Activated T-helper 1 cell treated with Interleukin-2 at 50 U/mL for 16 hours (primary cell): ENCODE measurements around the gene RBBP4.
"Not testable (repeated sequence)": the region's sequence is repeated elsewhere in the genome, so short reads cannot be mapped to it uniquely, and the experiment has no call there.

Source experiments
- DNase-seq: peaks from one replicate; pipeline ENCODE4 v3.0.0-alpha.2; 2020; ENCODE audit warnings: low read depth

Gene RBBP4

DNA sequence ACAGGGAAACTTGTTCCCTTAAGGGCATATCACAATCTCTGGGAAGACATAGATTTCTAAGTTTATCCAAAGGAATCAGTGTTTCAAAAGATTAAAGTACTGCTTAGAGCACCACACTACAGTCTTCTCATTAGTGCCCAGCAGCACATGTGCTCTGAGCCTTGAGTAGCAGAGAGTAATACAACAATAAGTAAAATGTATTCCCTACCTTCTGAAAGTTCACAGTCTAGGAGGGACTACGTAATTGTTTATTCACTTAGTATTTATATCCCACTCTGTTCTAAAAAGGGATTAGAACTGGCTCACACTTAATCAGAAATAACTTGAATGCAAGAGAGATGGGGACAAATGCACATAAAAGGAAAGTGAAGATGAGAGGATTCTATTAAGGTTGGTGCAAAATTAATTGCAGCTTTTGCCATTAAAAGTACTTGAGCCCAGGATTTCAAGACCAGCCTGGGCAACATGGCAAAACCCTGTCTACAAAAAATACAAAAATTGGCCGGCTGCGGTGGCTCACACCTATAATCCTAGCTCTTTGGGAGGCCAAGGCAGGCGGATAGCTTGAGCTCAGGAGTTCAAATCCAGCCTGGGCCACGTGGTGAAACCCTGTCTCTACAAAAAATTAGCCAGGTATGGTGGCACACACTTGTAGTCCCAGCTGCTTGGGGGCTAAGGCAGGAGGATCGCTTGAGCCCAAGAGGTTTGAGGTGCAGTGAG, 42.6 kb downstream of the RBBP4 start:
- no peak for DNase-seq

DNA sequence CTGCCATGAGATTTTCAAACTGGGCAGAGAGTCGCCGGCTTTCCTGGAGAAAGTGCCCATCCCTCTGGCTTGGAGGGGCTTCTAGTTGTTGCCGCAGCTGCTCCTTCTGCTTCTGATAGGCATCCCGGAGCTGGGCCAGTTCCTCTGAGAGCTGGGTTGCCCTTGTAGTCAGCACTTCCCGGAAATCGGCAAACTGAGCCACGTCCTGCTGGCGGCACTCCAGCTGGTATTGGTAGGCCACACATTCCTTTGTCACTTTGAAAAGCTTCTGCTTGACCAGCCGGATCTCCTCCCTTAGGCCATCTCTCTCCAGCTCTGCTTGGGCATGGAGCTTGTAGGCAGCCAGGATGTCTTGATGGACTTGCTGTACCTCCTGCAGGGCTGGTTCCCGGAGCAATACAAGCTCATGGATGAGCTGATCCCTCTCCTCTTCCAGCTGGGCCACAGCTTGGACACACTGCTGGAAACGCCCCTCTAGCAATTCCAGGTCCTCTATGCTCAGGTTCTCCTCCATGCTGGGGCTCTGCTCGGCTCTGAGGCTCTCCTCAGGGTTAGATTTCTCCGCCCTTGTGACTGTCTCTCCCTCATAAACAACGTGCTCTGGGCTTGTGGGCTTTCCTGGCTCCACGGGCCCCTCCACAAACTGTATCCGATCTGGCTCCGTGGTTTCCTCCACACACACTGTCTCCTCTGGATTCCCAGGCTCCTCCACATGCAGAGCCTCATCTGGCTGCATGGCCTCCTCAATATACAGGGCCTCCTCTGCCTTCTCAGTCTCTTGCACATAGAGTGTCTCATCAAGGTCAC, 44.3 kb downstream of the RBBP4 start:
- DNase-seq: no peak

DNA sequence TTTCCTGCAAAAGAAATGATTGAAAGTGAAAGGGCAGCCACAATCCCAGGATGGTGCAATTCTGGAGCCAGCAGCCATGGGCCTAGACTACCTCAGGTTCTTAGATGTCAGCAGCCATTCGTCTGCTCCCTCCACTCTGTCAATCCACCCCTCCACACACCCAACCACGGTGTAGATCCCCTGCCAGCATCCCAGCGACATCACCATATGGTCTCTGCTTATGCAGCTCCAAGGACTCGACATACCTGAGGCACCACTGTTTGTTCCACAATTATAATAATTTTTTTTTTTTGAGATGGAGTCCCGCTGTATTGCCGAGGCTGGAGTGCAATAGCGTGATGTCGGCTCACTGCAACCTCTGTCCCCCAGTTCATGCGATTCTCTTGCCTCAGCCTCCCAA, 45.0 kb downstream of the RBBP4 start:
- DNase-seq: no peak

DNA sequence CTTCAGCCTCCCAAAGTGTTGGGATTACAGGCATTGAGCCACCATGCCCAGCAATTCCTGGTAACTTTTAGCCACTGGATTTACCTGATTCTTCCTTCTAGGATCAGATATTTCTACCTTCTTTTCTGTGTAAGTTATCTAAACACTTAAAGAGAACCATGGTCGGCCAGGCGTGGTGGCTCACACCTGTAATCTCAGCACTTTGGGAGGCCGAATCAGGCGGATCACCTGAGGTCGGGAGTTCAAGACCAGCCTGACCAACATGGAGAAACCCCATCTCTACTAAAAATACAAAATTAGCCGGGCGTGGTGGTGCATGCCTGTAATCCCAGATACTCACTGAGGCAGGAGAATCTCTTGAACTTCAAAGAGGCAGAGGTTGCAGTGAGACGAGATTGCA, 46.0 kb downstream of the RBBP4 start:
- not testable (repeated sequence) for DNase-seq

DNA sequence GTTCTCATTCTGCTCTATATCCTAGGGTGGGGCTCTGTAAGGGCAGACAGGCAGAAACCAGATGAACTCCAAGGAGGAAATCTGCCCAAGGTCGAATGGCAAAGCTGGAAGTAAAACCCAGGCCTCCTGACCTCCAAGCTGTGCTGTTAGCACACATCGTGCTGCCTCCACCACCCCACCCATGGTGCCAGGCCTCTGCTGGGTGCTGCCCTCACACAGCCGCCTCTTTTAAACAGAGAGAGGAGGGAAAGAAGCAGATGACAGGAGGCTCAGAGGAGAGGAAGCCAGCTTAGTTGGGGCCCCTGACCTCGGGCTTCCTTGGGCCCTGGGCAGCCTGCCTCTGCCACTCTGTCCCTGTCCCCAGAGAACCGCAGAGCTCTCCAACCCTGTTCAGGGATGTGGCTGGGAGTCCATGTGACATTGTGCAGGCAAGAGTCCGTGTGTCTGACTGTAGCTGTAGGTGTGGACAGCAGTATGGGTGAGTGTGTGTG, 50.5 kb downstream of the RBBP4 start:
- no peak for DNase-seq

DNA sequence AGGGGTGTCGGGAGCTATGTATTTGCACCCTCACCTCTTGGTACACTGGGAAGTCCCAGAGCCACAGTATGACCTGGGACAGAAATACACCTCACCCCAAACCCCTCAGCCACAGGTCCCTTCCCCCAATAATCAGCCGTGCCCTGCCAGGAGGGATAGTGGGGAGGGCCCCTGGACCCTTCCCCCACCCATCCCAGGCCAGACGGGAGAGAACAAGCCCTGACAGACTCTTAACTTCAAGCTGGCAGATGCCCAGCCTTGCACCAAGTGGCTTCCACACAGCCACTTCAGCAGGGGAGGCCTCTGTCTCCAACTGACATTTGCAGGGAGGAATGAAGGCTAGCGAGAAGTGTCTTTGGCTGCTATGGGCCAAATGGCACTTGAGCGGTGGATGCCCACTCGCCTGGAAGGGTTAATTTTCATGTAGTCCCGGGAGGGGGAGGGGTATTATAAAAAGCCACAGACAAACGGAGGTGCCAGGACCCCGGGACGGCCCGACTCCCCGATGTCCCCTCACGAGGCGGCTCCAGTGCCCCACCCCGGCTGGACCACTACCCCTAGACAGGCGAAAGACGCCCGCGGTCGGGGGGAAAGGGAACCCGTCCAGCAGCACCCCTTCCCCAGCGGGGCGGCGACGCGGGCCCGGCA, 51.1 kb downstream of the RBBP4 start:
- no peak for DNase-seq

DNA sequence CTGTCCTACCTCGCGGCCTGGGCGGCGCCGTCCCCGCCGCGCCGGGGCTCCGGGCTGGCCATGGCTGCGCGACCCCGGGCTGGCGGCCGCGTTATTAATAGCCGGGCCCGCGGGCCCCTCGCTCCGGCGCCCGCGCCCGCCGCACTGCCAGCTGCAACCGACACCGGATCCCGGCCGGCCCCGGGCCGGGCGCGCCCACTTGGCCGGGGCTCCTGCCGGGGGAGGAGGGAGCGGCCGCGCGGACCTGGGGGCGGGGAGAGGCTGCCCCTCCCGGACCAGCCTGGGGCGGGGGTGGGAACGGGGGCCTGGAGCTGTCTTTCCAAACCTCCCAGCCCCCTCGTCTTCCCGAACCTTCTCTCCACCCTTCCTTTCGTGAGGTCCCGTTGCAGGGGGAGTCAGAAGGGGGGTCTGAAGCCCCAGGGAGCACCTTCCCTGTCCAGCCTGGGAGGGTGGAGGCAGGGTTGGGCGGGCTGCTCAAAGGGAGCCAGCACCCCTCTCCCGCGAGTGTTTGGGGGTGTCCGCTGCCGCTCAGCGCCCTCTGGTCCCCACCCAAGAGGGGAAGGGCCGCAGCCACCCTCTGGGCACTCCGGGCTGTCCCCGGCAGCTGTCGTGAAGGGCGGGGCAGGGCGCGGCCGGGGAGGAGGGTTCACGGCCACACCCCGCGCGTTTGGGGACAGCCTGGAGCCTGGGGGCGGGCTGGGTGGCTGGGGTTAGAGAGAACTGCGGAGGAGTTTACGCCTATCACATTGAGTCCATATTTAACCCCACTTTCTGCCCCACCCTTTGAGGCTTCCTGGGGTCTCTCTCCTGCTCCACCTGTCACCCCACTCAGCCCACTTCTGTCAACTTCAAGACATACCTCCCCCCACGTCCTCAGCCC, 51.8 kb downstream of the RBBP4 start, which contains the start of gene SYNC:
Gene SYNC, minus strand, starts transcription at position 172 of the 880 bp plus-strand sequence. Its CDS starts 110 bp downstream, at position 62.
- DNase-seq: no peak

DNA sequence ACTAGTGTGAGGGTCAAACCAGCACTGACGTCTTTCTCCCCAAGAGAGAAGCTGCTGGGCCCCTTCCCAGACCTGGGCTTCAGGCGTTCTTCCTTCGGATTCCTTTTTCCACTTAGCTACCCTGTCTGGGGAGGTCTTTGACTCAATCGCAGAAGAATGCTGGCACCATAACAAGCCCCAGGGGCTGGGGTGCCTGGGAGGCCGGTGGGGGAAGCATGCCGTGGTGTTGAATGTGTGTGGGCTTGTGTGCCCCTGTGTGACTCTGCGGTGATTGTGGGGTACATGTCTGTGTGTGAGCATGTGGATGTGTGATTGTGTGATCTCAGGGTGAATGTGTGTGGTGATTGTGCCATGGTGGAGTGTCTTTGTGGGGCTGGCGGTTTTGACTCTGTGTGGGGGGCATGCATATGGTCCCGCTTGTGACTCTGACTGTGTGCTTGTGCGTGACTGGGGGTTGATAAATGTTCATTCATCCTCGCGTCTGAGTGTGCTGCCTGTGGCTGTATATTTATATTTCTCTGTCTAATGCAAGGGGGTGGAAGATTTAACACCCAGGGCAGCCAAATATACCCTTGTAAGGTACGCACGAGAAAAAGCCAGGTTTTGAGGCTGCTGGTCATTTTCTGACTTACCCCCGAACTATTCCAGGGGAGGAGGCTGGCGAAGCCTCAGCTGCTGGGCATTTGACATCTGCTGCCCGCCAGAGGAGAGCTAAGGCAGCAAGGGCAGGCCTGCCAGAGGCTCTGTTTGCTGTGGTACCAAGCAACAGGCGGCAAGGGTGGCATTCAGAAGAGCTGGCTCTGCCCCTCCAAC, 52.7 kb downstream of the RBBP4 start:
- no peak for DNase-seq

DNA sequence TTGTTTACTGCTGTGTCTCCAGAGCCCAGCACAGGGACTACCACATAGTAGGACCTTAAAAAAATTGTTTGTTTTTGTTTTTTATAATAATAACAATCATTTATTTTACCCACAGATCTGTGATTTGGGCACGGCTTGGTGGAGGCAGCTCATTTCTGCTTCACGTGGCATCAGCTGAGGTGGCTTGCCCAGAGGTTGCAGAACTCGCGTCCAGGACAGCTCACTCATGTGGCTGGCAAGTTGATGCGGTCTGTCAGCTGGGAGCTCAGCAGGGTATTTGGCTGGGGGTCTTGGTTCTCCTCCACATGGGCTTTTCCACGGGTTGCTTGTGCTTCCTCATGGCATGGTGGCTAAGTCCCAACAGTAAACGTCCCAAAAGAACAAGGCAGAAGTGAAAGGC, 54.5 kb downstream of the RBBP4 start:
- DNase-seq: no peak

DNA sequence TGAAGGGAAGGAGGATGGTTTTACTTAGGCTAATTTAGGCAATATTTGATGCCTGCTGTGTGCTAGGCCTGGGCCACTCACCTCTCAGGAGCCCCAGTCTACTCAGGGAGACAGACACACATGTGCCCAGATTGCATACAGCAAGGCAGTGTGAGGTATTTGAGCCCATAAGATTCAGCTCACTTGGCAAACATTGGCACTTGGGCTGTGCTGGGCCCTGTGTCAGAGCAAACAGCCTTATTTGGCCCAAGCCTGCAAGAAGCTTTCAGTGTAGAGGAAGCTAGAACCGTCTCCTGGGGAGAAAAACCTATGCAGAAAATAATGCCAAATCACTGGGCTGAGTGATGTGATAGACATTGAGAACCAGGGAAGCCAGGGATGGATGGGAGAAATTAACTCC, 55.5 kb downstream of the RBBP4 start:
- DNase-seq: no peak

DNA sequence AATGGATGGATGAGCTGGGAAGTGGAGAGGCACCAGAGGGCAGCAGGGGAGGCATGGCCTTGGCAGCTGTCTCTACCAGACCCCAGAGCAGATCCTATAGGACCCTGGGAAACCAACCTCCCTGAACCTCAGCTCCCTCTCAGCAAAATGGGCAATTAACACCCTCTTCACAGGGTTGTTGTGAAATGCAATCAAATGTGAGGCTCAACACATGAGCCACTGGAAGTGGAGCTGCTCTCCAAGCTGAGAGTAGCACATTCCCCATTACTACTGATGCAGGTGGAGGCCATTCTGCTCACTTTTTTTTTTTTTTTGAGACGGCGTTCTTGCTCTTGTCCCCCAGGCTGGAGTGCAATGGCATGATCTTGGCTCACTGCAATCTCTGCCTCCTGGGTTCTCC, 58.1 kb downstream of the RBBP4 start:
- no peak for DNase-seq

DNA sequence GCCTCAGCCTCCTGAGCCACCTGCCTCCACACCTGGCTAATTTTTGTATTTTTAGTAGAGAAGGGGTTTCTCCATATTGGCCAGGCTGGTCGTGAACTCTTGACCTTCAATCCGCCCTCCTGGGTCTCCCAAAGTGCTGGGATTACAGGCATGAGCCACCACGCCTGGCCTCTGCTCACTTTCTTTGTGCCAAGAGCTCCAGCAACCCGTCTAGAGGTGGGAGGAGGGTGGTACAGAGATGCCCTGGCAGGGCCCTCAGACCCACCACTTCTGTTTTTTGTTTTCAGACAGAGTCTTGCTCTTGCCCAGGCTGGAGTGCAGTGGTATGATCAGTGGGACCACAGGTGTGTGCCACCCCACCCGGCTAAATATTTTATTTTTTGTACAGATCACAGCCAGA, 58.5 kb downstream of the RBBP4 start:
- DNase-seq: no peak

DNA sequence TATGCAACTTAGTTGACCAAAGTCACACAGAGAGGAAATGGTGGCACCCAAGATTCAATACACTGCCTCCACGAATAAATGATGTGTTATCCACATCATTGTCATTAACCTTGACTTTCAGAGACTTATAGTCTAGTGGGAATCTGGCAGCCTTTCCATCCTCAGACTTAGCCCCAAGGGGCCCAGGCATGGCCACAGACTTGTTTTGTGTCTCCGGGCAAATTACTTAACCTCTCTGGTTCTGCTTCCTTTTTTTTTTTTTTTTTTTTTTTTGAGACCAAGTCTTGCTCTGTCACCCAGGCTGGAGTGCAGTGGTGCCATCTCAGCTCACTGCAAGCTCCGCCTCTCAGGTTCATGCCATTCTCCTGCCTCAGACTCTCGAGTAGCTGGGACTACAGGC, 60.2 kb downstream of the RBBP4 start:
- DNase-seq: not testable (repeated sequence)

DNA sequence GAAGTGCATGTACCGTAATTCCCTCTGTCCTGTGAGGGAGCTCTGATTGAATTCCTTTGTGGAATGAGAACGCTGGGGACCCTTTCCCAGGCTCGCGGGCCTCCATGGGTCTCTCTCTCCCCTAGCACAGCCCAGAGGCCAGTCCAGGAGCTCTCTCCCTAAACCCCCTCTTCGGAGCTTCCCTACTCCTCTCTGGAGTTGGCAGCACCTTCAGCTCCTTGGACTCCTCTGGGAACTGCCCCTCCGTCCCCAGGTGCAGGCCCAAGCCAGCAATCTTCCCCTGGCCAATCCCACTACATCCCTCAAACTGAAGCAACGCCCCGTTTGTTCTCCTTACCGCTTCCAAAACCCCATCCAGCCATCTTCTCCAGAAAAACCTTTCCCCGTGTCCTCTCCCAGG, 62.1 kb downstream of the RBBP4 start:
- DNase-seq: no peak

DNA sequence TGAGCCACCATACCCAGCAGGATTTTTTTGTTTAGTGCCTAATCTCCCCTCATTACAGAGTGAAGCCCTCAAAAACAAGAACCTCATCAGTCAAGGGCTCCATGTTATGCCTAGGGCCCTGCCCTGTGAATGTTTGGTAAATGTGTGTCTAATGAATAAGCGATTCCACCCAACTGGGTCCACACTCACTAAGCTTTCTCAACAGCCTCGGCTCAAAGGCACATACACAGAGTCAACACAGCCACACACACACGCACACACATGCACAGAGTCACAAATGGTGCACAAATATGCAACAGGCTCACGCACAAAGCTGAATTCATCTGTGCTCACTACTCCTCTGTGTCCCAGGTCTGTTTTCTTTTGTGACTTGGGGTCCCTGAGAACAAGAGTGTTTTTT, 63.3 kb downstream of the RBBP4 start:
- no peak for DNase-seq

DNA sequence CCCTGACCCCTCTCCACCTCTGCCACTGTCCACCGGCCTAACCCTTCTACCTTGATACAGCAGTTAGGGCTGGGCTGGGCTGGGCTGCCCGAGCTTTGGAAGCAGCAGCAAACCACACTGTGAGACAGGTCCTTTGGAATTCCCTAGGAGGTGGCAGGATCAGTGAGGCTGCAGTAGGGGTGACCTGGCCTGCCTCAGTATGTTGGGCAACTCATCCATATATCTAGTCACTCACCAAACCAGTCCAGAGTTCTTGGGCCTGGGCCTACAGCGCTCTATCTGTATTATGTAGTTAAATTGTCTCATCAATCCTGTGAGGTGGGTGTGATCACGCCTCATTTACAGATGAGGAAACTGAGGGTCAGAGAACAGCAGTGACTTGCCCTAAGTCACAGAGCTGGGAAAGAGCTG, 64.9 kb downstream of the RBBP4 start:
- DNase-seq: no peak

DNA sequence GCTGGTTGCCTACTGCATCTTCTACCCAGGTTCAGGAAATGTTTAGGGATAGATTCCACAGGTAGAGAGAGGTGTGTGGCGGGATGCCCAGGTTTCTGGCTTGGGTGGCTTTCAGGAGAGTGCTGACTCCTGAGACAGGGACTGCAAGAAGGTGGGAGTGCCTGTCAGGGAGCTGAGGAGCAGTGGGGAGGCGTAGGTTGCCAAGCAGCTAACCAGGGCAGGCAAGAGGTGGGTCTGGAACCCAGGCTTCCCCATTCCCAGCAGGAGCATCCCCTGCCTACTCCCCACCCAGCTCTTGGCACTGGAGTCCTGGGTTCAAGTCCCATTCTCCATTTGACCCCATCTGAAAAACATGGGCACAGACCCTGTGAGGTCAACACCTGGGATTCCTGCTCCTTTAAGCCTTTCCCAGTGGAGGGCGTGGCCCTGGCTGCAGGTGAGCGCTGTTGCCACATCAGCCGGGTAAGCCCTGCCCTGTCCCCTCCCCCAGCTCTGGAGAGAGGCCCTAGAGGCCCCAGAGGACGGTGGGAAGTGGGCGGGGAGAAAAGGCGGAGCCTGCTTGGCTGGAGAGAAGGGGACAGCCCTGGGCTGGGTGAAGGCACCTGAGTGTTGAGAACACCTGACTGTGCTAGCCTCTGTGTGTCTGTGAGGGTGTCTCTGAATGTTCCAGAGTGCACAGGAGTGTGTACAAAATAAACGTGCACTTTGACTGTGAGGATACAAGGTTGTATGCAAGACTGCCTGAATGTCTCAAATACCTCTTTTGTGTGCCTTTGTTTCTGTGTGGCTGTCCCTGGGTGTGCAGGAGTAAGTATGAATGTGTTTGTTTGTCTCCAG, 65.5 kb downstream of the RBBP4 start:
- no peak for DNase-seq

DNA sequence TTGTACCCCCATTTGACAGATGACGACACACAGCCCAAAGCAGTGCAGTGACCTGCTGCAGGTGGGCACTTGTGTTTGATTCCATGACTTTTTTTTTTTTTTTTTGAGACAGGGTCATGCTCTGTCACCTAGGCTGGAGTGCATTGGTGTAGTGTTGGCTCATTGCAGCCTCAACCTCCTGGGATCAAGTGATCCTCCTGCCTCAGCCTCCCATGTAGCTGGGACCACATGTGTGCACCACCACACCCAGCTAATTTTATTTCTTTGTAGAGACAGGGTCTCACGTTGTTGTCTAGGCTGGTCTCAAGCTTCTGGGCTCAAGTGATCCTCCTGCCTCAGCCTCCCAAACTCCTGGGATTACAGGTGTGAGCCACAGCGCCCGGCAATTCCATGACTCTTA, 66.5 kb downstream of the RBBP4 start:
- no peak for DNase-seq

DNA sequence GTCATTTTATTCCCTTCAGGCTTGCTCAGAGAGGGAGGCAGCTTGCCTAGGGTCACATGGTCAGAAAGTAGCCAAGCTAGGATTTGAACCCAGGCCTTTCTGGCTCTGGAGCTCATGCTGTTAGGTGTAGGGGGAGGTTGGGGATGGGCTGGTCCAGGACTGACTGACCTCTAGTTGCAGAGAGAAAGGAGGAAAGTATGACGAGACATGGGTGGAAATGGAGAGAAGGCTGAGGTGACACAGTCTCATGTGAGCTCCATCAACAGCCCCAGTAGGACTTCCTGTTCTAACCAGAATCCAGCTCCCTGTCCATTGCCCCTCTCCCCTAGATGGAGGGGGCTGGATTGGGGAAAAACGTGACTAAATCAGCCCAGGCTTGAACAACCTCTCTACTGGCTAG, 67.0 kb downstream of the RBBP4 start:
- DNase-seq: no peak

DNA sequence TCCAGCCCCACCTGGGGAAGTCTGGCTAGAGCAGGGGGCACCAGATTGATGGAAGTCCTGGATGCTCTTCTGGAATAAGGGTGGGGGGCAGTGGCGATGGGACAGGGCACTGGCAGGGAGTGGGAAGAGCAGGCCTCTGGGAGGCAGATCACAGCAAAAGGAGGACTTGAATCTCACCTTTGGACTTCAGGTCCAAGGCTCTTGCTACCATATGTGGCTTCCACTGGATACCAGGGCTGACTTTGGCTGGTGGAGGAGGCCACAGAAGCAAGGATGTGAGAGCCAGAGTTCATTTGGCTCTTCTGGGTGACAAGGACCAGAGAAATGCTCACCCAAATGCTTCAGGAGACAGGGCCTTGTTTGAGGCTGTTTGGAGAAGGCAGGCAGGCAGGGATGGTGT, 67.5 kb downstream of the RBBP4 start:
- DNase-seq: no peak
